ENCODE data around the gene COPG2.

Gene COPG2

DNA sequence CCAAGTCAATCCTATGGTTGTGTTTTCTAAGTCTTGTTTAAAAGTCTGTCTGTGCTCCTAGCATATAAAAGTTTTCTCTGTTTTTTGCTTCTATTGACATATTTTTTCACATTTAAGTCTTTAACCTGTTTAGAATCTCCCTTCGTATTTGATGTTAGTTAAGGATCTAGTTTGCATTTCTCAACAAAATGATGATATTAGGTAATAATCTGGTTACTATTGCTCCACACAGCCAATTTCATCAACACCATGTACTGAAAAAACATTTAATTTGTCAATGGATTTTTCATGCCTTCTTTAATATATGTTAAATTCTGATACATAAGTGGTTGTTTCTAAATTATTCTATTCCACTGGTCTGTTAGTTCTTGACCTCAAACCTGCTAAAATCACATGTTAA, 35.3 kb upstream of the COPG2 start:
- no peaks in the 10 kb centered on the region for H3K4me1 ChIP-seq (ENCODE audit: insufficient read depth, poor library complexity, severe bottlenecking)
- no peak overlapping the region for H3K27ac ChIP-seq (ENCODE audit: poor library complexity, severe bottlenecking)
- DNase-seq (ENCODE audit: low spot score) (no peak), ATAC-seq (ENCODE audit: low read depth) (no peak)
- TF ChIP-seq, protein P1, sequence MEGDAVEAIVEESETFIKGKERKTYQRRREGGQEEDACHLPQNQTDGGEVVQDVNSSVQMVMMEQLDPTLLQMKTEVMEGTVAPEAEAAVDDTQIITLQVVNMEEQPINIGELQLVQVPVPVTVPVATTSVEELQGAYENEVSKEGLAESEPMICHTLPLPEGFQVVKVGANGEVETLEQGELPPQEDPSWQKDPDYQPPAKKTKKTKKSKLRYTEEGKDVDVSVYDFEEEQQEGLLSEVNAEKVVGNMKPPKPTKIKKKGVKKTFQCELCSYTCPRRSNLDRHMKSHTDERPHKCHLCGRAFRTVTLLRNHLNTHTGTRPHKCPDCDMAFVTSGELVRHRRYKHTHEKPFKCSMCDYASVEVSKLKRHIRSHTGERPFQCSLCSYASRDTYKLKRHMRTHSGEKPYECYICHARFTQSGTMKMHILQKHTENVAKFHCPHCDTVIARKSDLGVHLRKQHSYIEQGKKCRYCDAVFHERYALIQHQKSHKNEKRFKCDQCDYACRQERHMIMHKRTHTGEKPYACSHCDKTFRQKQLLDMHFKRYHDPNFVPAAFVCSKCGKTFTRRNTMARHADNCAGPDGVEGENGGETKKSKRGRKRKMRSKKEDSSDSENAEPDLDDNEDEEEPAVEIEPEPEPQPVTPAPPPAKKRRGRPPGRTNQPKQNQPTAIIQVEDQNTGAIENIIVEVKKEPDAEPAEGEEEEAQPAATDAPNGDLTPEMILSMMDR (IDR thresholded peaks at IDR 0.05; ENCODE audit: poor library complexity, severe bottlenecking) = no peak
- no peak overlapping the region for H3K4me3 ChIP-seq (ENCODE audit: severe bottlenecking)
- H3K9me3 ChIP-seq (ENCODE audit: severe bottlenecking) = no peaks in the 10 kb centered on the region
- no peaks in the 10 kb centered on the region for H3K36me3 ChIP-seq (ENCODE audit: low read depth)
- H3K27me3 ChIP-seq (ENCODE audit: insufficient read depth, poor library complexity, severe bottlenecking) = peaks cover 5% of the 10 kb centered on the region

DNA sequence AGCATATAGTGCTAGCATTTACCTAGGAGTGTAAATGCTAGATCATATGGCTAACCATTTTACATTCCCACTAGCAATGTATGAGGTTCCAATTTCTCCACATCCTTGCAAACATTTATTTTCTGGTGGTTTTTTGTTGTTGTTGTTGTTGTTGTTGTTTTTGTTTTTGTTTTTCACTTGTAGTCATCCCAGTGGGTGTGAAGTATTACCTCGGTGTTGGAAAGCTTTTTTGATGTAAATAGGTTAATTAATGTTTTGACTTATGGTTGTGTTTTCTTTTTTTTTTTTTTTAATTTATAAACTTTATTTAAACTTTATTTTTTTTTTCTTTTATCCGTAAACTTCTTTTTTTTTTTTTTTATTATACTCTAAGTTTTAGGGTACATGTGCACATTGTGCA, 33.1 kb upstream of the COPG2 start:
- no peaks in the 10 kb centered on the region for H3K9me3 ChIP-seq (ENCODE audit: severe bottlenecking)
- no peak for DNase-seq (ENCODE audit: low spot score)
- no peak for ATAC-seq (ENCODE audit: low read depth)
- no peak overlapping the region for H3K27ac ChIP-seq (ENCODE audit: poor library complexity, severe bottlenecking)
- no peak overlapping the region for H3K4me3 ChIP-seq (ENCODE audit: severe bottlenecking)
- H3K4me1 ChIP-seq (ENCODE audit: insufficient read depth, poor library complexity, severe bottlenecking) = no peaks in the 10 kb centered on the region
- TF ChIP-seq, protein P1 (IDR thresholded peaks at IDR 0.05; ENCODE audit: poor library complexity, severe bottlenecking) = no peak
- H3K36me3 ChIP-seq (ENCODE audit: low read depth) = no peaks in the 10 kb centered on the region
- H3K27me3 ChIP-seq (ENCODE audit: insufficient read depth, poor library complexity, severe bottlenecking) = peaks cover 5% of the 10 kb centered on the region

- TF ChIP-seq, protein P1 (IDR thresholded peaks at IDR 0.05; ENCODE audit: poor library complexity, severe bottlenecking) = no peak
- Histone ChIP-seq H3K27ac (ENCODE audit: poor library complexity, severe bottlenecking) (no peak overlapping the region), H3K4me1 (ENCODE audit: insufficient read depth, poor library complexity, severe bottlenecking) (no peaks in the 10 kb centered on the region), H3K36me3 (ENCODE audit: low read depth) (no peaks in the 10 kb centered on the region), H3K9me3 (ENCODE audit: severe bottlenecking) (no peaks in the 10 kb centered on the region), H3K27me3 (ENCODE audit: insufficient read depth, poor library complexity, severe bottlenecking) (peaks cover 5% of the 10 kb centered on the region), H3K4me3 (ENCODE audit: severe bottlenecking) (no peak overlapping the region)
- DNase-seq (ENCODE audit: low spot score) (no peak), ATAC-seq (ENCODE audit: low read depth) (no peak)
Observed at GRCh38 chr7:130700760-130701159, 32.2 kb upstream of the COPG2 start.

GRCh38 chr7:130699686-130700085, 31.1 kb upstream of the COPG2 start:
- no peaks in the 10 kb centered on the region for H3K9me3 ChIP-seq (ENCODE audit: severe bottlenecking)
- no peak overlapping the region for H3K27ac ChIP-seq (ENCODE audit: poor library complexity, severe bottlenecking)
- no peak for ATAC-seq (ENCODE audit: low read depth)
- H3K4me1 ChIP-seq (ENCODE audit: insufficient read depth, poor library complexity, severe bottlenecking) = no peaks in the 10 kb centered on the region
- no peak overlapping the region for H3K4me3 ChIP-seq (ENCODE audit: severe bottlenecking)
- no peaks in the 10 kb centered on the region for H3K36me3 ChIP-seq (ENCODE audit: low read depth)
- no peak for DNase-seq (ENCODE audit: low spot score)
- H3K27me3 ChIP-seq (ENCODE audit: insufficient read depth, poor library complexity, severe bottlenecking) = peaks cover 5% of the 10 kb centered on the region
- TF ChIP-seq, protein P1 (IDR thresholded peaks at IDR 0.05; ENCODE audit: poor library complexity, severe bottlenecking) = no peak

DNA sequence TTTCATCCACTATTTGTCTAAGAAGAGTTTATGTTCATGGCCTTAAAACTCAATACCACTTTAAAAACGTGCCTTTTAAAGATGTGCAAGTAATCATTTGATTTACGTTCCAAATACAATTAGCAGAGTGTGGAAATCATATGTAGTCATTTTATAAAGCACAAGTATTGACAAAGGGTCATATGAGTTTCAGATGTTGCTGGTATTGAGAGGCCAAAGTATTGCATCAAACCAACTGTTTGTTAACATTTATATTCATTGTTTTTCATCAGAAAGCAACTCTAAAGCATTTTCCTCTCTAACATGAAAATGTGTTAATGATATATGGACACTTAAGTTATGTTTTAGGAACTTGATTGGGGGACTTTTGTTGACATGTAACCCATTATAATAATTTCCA, 29.3 kb upstream of the COPG2 start:
- ATAC-seq (ENCODE audit: low read depth) (no peak), DNase-seq (ENCODE audit: low spot score) (no peak)
- TF ChIP-seq, protein P1 (IDR thresholded peaks at IDR 0.05; ENCODE audit: poor library complexity, severe bottlenecking) = no peak

More for the DNA sequence above, 29.3 kb upstream of the COPG2 start:
- no peaks in the 10 kb centered on the region for H3K9me3 ChIP-seq (ENCODE audit: severe bottlenecking)
- H3K27me3 ChIP-seq (ENCODE audit: insufficient read depth, poor library complexity, severe bottlenecking) = no peaks in the 10 kb centered on the region
- H3K4me3 ChIP-seq (ENCODE audit: severe bottlenecking) = no peak overlapping the region
- H3K36me3 ChIP-seq (ENCODE audit: low read depth) = no peaks in the 10 kb centered on the region
- no peak overlapping the region for H3K27ac ChIP-seq (ENCODE audit: poor library complexity, severe bottlenecking)
- no peaks in the 10 kb centered on the region for H3K4me1 ChIP-seq (ENCODE audit: insufficient read depth, poor library complexity, severe bottlenecking)

Data from RWPE2 (cell line).